ENCODE measurements around the gene PAX5. TPM values are rescaled to one million over a fixed set of nuclear protein-coding genes. Genes with fewer than 3 reads are reported as not detected.

The PAX5 gene
- total and polyA plus RNA-seq, 2 of the 13 experiments (the other 11 are each of a cell fraction or from before 2014, with no cell fraction given) = not detected

GRCh38 chr9:37027582-37028419, 6.3 kb downstream of the PAX5 start (continued):
- TF ChIP-seq ZNF646 (CRISPR knock-in tag; IDR thresholded peaks at IDR 0.05) (no peak), KDM5B (CRISPR knock-in tag; IDR thresholded peaks at IDR 0.05; ENCODE audit: borderline replicate concordance) (peak; percentile 97), ONECUT2 (CRISPR knock-in tag; IDR thresholded peaks at IDR 0.05) (peak; percentile 56; the same call in 1 of the 2 replicates), ZNF530 (CRISPR knock-in tag; IDR thresholded peaks at IDR 0.05; ENCODE audit: low read depth) (0 out of 2 replicates have a peak, but pooled peaks have one; percentile 71), ZGPAT (CRISPR knock-in tag; IDR thresholded peaks at IDR 0.05) (peak; percentile 89), ZZZ3 (CRISPR knock-in tag; IDR thresholded peaks at IDR 0.05; ENCODE audit: borderline replicate concordance) (no peak), SMARCC2 (IDR thresholded peaks at IDR 0.05) (no peak), ZNF510 (CRISPR knock-in tag; IDR thresholded peaks at IDR 0.05; ENCODE audit: low read depth) (0 out of 2 replicates have a peak, but pooled peaks have one; percentile 67), PLRG1 (conservative IDR thresholded peaks at IDR 0.05) (no peak), ZC3H4 (CRISPR knock-in tag; IDR thresholded peaks at IDR 0.05; ENCODE audit: borderline replicate concordance) (peak; percentile 46; the same call in 1 of the 2 replicates), GZF1 (CRISPR knock-in tag; IDR thresholded peaks at IDR 0.05) (peak; percentile 73; the same call in 1 of the 2 replicates), HNRNPUL1 (IDR thresholded peaks at IDR 0.05; ENCODE audit: low read depth, low read length) (no peak), ETV5 (CRISPR knock-in tag; IDR thresholded peaks at IDR 0.05; ENCODE audit: borderline replicate concordance) (peak; percentile 50; the same call in 1 of the 2 replicates), ZNF572 (CRISPR knock-in tag; IDR thresholded peaks at IDR 0.05) (no peak), ZNF207 (IDR thresholded peaks at IDR 0.05; ENCODE audit: borderline replicate concordance) (no peak), MAF1 (CRISPR knock-in tag; IDR thresholded peaks at IDR 0.05; ENCODE audit: borderline replicate concordance) (peak; percentile 97; the same call in 1 of the 2 replicates), ZNF253 (CRISPR knock-in tag; IDR thresholded peaks at IDR 0.05; ENCODE audit: borderline replicate concordance) (peak; percentile 89; the same call in 1 of the 2 replicates), NBN (conservative IDR thresholded peaks at IDR 0.05) (no peak), ZNF282 (IDR thresholded peaks at IDR 0.05; ENCODE audit: partially characterized antibody) (no peak), ZNF704 (CRISPR knock-in tag; IDR thresholded peaks at IDR 0.05; ENCODE audit: borderline replicate concordance) (peak; percentile 95; the same call in 1 of the 2 replicates), CC2D1A (CRISPR knock-in tag; IDR thresholded peaks at IDR 0.05) (no peak)

All from HepG2 (cell line).